Body of pancreas (tissue), 4 donors: ENCODE data around the gene SH3GL3. TPM values are rescaled to one million over a fixed set of nuclear protein-coding genes. Genes with fewer than 3 reads are reported as not detected.

Experiments used
- ATAC-seq: fragments of 150-250 bp; one replicate; pipeline ENCODE4 v1.9.1; 2016
- DNase-seq, 4 donors: peaks; one replicate each; pipeline ENCODE4 v3.0.0-alpha.2; 2019
- H3K27ac ChIP-seq, 4 donors: fragments of 200-600 bp; sonication (generic); 1 replicate in 3 of 4; 2 replicates in 1 of 4; pipeline versions ENCODE4 v1.5.1 to v1.6.1; 2016 to 2019; ENCODE audit warnings: mild to moderate bottlenecking in 1 of 4, mixed read lengths in 1 of 4, moderate library complexity in 1 of 4
- H3K27me3 ChIP-seq, 2 donors: fragments of 200-600 bp; sonication (generic); one replicate each; pipeline ENCODE4 v1.6.0; 2016; ENCODE audit warnings: mild to moderate bottlenecking in 1 of 2
- H3K36me3 ChIP-seq, 2 donors: fragments of 200-600 bp; sonication (generic); replicated peaks in 1 of 2; 2 replicates each; pipeline ENCODE4 v1.5.1; 2016; ENCODE audit warnings: low read depth in 2 of 2; ENCODE audit not compliant: insufficient read depth in 1 of 2
- H3K4me1 ChIP-seq: fragments of 200-600 bp; sonication (generic); one replicate; pipeline ENCODE4 v1.6.0; 2016
- H3K4me3 ChIP-seq, 2 donors: fragments of 200-600 bp; sonication (generic); 1 replicate in 1 of 2; 2 replicates in 1 of 2; pipeline ENCODE4 v1.5.1; 2016 to 2019
- H3K9me3 ChIP-seq, 3 donors: fragments of 200-600 bp; sonication (generic); 1 replicate in 2 of 3; 2 replicates in 1 of 3; pipeline ENCODE4 v1.5.1; 2016
- POLR2A ChIP-seq, 3 donors: fragments of 450-650 bp; IDR thresholded peaks; one replicate each; pipeline ENCODE4 v1.6.1; 2016; ENCODE audit warnings: antibody characterized with exemption in 3 of 3, mild to moderate bottlenecking in 2 of 3
- WGBS, 2 donors: methylation state at CpG; one replicate each; pipeline ENCODE4 v1.1.5; 2017; 5-methylcytosine and 5-hydroxymethylcytosine counted together
- intact Hi-C: fragments of 100-400 bp; cut with DNase I; formaldehyde crosslinking; loops from one replicate; pipeline ENCODE4 v1.15.1; 2023
- total RNA-seq, 2 donors: library from RNA; depleted of rRNA; stranded (reverse); fragments of >200 nt; gene quantifications; one replicate each; pipeline ENCODE4 v1.1.0, GENCODE V29; 2016
- TF ChIP-seq, protein P1 (sequence below), 7 experiments: fragments of 450-650 bp in 4 of 7; fragments of 200-600 bp in 3 of 7; sonication (generic) in 3 of 7; IDR thresholded peaks; one replicate each; pipeline ENCODE4 v1.5.1; 2016 to 2019; ENCODE audit warnings: antibody characterized with exemption in 7 of 7

The SH3GL3 gene
- total RNA-seq, 2 donors from 2014 or later = 2.3 TPM; not detected in 1

DNA sequence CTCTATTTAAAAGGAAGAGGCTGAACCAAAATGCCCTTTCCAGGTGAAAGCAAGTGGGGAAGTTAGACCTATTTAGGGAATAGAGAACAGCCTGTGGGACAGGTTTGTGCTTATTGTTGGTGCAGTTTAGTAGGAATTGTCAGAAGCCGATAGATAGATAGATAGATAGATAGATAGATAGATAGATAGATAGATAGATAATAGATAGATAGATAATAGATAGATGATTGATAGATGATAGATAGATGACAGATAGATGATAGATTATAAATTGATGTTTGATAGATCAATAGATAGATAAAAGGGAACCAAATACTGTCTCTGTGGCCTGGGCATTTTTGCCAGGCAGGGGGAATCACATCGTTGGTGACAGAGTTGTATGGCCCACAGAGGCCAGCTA is 42.5 kb downstream of the SH3GL3 start:
- Histone ChIP-seq H3K9me3 (no peaks in the 10 kb centered on the region), H3K27me3 (no peaks in the 10 kb centered on the region), H3K4me1 (no peaks in the 10 kb centered on the region), H3K36me3 (no peaks in the 10 kb centered on the region), H3K27ac (no peak overlapping the region), H3K4me3 (no peak overlapping the region)
- TF ChIP-seq, protein P1, sequence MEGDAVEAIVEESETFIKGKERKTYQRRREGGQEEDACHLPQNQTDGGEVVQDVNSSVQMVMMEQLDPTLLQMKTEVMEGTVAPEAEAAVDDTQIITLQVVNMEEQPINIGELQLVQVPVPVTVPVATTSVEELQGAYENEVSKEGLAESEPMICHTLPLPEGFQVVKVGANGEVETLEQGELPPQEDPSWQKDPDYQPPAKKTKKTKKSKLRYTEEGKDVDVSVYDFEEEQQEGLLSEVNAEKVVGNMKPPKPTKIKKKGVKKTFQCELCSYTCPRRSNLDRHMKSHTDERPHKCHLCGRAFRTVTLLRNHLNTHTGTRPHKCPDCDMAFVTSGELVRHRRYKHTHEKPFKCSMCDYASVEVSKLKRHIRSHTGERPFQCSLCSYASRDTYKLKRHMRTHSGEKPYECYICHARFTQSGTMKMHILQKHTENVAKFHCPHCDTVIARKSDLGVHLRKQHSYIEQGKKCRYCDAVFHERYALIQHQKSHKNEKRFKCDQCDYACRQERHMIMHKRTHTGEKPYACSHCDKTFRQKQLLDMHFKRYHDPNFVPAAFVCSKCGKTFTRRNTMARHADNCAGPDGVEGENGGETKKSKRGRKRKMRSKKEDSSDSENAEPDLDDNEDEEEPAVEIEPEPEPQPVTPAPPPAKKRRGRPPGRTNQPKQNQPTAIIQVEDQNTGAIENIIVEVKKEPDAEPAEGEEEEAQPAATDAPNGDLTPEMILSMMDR (IDR thresholded peaks at IDR 0.05) = no peak
- TF ChIP-seq POLR2A (IDR thresholded peaks at IDR 0.05) = no peak
- DNase-seq = no peak
- intact Hi-C loops = no loop called here
- 70 to 73% methylated on average over 2 of the region's 2 CpGs for WGBS, 2 donors
- no peak for ATAC-seq

DNA sequence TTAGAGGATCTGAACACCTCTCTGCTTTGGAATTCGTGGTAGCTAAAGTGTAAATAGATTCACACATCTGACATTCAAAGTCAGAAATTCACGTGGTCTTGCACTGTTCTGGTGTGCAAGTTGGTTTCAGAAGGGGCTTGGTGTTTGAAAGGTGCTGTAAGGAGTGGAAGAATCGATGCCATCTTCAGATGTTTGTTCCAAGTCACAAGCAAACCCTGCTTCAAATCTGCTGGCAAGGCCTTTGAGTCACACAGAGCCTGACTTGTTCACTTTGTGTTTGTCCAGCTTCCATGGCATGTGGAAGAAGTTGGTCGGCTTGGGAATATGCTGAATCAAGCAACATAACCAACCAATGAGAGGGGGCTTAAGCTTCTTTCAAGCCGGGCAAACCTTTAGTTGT is 44.3 kb downstream of the SH3GL3 start:
- intact Hi-C loops = no loop called here
- Histone ChIP-seq H3K27ac (no peak overlapping the region), H3K4me1 (no peaks in the 10 kb centered on the region), H3K27me3 (no peaks in the 10 kb centered on the region), H3K36me3 (no peaks in the 10 kb centered on the region), H3K4me3 (no peak overlapping the region), H3K9me3 (no peaks in the 10 kb centered on the region)
- ATAC-seq (no peak), DNase-seq (no peak)
- WGBS, 2 donors = 44 to 48% methylated on average over 5 of the region's 5 CpGs
- TF ChIP-seq, protein P1 (IDR thresholded peaks at IDR 0.05) = no peak
- TF ChIP-seq POLR2A (IDR thresholded peaks at IDR 0.05) = no peak

DNA sequence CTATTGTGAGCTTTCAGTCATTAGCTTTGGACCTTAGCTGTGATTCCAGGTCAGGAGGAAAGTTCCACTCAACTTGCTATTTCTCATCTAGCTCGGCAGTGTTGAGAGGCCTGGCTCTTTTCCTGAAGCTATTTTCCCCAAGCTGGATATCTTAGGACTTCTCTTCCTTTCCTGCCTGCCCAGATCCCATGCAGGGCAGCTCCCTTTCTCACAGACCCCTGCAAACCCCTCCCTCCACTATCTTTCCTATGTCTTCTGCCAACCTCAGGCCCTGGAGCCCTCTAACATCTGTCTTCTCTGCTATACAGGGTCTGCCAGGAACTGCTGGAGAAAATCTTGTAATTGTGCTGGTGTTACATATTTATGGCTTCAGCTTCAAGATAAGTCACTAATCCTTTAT is 49.6 kb downstream of the SH3GL3 start:
- Histone ChIP-seq H3K27ac (no peak overlapping the region), H3K27me3 (no peaks in the 10 kb centered on the region), H3K36me3 (no peaks in the 10 kb centered on the region), H3K9me3 (peaks cover 0 to 7% (median 0%) of the 10 kb centered on the region in 3 donors), H3K4me3 (no peak overlapping the region), H3K4me1 (peaks cover 4% of the 10 kb centered on the region)
- no peak for TF ChIP-seq POLR2A (IDR thresholded peaks at IDR 0.05)
- TF ChIP-seq, protein P1 (IDR thresholded peaks at IDR 0.05) = no peak
- DNase-seq = no peak
- 38 to 42% methylated on average over 1 of the region's 1 CpG for WGBS, 2 donors
- intact Hi-C loops = no loop called here
- no peak for ATAC-seq

DNA sequence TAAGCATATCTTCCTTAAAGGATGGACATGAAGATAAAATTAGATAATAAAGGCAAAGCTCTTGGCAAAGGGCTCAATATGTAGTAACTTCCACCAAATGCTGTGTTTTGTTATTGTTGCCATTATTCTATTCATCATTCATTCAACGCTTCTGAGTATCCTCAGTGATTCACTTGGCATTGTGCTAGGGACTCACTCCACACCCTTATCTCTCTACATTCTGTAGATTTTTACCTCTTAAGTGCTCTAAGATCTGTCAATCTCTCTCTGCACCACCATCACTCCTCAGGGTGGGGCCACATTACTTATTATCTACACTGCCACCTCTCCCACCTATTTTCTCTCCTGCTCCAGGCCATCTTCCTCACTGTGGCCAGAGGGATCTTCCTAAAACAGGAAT is 51.2 kb downstream of the SH3GL3 start:
- no peaks in the 10 kb centered on the region for H3K36me3 ChIP-seq
- no peak for TF ChIP-seq POLR2A (IDR thresholded peaks at IDR 0.05)
- TF ChIP-seq, protein P1 (IDR thresholded peaks at IDR 0.05) = no peak
- peaks cover 4% of the 10 kb centered on the region for H3K4me1 ChIP-seq
- no peak for DNase-seq
- no peak overlapping the region for H3K4me3 ChIP-seq
- no peaks in the 10 kb centered on the region for H3K27me3 ChIP-seq
- peaks cover 0 to 7% (median 0%) of the 10 kb centered on the region in 3 donors for H3K9me3 ChIP-seq
- intact Hi-C loops = no loop called here
- ATAC-seq = no peak
- no peak overlapping the region for H3K27ac ChIP-seq
- 79 to 100% methylated on average over 1 of the region's 1 CpG for WGBS, 2 donors

DNA sequence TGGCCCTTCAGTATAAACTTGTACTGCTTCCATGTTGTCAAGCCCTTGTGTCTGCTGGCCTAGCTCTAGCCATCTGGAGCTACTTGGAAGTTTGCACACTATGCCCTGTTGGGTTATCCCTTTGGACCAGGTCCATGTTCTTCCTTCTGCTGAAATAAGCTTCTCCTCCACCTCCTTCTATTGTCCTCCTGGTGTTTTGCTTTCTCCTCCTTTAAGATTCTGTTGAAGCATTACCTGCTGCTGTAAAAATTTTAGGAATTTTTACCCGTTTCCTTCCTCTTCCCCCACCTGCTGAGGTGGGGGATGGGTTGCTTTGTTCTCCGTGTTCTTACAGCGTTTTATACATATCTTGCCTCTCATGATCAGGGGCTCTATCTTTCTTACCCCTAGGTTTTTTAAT is 51.7 kb downstream of the SH3GL3 start:
- Histone ChIP-seq H3K36me3 (no peaks in the 10 kb centered on the region), H3K27ac (no peak overlapping the region), H3K4me3 (no peak overlapping the region), H3K27me3 (no peaks in the 10 kb centered on the region), H3K9me3 (peaks cover 0 to 7% (median 0%) of the 10 kb centered on the region in 3 donors), H3K4me1 (peaks cover 4% of the 10 kb centered on the region)
- TF ChIP-seq, protein P1 (IDR thresholded peaks at IDR 0.05) = no peak
- no peak for TF ChIP-seq POLR2A (IDR thresholded peaks at IDR 0.05)
- 43 to 45% methylated on average over 3 of the region's 3 CpGs for WGBS, 2 donors
- ATAC-seq = peak; percentile 30
- intact Hi-C loops = no loop called here
- DNase-seq = no peak
